Measurements from ENCODE around the gene RHEB.

RHEB gene

DNA sequence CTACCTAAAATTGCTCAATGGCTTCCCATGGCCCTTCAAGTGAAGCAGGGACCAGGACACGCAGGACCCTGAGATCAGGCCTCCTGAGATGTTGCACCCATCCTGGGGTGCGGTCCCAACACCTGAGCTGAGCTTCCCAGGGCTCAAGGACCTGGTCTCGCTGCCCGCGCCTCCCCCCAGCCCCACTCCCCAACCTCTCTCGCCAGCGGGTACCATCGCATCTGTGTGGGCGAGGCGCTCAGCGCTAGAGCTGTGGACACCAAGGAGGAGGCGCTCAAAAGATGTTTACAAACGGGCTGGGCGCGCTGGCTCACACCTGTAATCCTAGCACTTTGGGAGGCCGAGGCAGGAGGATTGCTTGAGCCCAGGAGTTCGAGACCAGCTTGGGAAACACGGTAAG lies 72.4 kb downstream of the RHEB start:
- DNase-seq, result no peak

GRCh38 chr7:151446412-151446811 lies 73.3 kb downstream of the RHEB start:
- no peak for DNase-seq

GRCh38 chr7:151444632-151445031 lies 75.1 kb downstream of the RHEB start:
- DNase-seq, result no peak

DNA sequence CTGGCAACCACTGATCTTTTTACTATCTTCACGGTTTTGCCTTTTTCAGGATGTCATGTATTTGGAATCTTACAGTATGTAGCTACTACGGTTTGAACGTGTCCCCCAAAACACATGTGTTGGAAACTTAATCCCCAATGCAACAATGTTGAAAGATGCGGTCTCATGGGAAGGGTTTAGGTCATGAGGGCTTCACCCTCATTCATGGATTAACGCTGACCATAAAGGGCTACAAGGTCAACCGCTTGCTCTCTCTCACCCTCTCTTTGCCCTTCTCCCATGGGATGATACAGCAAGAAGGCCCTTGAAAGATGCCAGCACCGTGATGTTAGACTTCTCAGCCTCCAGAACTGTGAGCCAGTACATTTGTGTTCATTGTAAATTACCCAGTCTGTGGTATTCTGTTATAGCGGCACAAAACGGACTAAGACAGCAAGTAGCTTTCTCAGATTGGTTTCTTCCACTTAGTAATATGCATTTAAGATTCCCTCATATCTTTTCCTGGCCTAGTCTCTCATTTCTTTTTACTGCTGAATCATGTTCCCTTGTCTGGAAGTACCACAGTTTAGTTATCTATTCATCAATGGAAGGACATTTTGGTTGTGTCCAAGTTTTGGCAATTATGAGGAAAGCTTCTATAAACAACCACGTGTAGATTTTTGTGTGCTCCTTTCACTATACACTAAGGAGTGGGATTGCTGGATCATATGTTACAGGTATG lies 76.8 kb downstream of the RHEB start:
- DNase-seq, result no peak

- no peak for DNase-seq
These were observed 78.8 kb downstream of the RHEB start for GRCh38 chr7:151440799-151441445.

- no peak for DNase-seq
These were observed 79.6 kb downstream of the RHEB start, which contains the start of gene CRYGN for GRCh38 chr7:151439855-151440798. CRYGN (minus strand) TSS chr7:151440141; CDS start chr7:151439917, 224 bp downstream.

DNA sequence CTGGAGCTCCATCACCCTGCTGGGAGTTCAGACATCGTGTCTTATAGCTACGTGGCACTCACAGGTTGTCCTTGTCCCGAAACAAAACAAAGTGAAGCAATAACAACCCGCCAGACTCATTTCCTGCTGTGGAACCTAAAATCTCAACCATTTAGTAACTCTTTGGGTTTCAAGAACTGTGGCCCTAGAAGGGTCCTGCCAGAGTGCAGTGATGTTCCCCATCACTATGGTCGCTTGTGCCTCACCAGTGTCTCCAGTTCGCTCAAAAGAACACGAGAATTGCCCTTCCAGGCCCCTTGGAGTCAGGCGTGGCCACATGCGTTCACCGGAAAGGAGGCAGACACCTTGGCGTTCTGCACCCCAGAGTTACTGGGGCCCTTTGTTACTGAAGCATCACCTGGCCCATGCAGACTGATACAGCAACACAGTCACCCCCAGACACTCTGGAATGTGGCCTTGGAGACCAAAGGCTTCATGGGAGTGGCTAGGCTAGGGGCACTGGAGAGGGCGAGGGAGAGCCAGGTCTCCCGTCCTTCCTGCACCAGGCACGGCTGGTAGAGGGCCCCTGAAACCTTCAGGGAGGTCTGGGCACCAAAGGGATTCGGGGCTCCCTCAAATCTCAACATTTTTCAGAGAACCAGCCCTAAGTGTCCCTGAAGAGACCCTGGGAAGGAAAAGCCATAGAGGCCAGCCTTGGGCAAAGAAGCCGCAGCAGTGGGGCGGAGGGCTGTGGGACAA lies 80.7 kb downstream of the RHEB start:
- no peak for DNase-seq

DNA sequence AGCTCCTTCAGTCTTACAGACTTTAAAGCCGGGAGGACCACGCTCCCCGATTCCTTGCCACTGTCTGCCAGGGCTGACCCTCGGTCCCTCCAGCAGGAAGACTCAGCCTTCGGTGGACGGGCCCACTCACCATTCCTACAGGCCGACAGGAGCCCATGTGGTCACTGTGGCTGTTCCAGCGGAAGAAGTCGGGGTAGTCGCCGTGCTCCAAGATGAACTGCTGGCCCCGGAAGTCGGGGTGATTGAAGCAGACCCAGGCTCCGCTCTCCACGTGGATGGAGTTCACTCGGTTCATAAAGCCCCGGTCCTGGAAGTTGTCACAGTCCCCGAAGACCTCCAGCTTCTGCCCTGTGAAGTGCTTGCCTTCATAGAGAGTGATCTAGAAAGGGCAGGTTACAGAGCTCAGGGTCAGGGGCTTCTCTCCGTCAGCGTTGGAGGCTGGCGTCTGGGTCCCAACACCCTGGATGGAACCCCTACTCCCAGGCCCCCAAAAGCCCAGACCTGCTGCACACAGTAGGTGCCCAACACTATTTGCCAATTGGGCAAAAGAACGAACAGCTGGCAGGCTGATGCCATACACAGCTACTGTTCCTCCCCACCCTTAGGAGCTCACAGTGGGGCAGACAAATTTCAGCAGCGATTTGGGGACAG lies 81.7 kb downstream of the RHEB start:
- DNase-seq, result no peak

DNA sequence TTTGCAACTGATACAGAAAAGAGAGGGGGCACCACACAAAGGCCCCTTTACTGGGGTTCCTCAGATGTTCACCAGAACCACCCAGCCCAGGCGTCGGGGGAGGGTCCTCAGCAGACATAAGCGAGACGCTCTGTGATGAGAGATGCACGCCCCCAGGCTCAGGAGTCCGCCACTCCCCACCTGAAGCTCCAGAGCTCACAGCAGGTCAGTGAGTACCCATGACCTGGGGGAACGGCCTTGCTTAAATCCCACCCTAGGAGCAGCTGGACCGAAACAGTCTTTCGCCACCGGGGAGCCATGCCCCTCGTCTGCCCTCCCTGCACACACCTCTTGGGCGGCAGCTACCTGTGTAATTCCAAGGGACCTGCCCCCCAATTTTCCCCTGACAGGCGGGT lies 82.5 kb downstream of the RHEB start:
- no peak for DNase-seq

DNA sequence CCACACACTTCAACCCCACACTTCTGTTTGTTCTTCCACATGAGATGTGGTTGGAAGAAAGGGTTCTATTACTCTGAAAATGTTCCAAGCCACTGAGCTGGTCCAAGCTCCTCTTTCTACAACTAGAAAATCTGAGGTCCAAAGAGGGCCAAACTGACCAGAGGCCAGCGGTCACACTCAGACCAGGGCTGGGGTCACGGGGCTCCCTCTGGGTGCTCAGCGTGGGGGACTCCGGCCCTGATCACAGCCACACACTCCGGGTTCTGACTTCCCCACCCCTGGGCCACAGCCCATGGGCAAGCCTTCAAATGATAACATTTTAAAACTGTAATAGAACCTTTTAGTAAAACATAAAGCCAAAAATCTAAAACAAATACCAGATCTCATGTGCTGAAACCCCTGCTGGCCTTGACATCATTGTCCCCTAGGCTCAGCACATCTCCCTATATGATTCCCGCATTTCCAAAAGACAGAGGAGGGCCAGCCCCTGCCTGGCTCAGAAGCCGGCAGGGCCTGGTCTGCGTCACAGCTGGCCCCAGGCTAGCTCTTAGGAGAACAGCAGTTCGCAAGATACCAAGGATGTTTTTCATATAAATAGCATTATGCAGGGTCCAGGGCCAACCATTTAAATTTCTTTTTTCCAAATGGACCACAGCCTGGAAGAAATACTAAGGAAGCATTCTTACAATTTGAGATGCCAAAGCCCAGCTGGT lies 83.1 kb downstream of the RHEB start:
- DNase-seq, result no peak

DNA sequence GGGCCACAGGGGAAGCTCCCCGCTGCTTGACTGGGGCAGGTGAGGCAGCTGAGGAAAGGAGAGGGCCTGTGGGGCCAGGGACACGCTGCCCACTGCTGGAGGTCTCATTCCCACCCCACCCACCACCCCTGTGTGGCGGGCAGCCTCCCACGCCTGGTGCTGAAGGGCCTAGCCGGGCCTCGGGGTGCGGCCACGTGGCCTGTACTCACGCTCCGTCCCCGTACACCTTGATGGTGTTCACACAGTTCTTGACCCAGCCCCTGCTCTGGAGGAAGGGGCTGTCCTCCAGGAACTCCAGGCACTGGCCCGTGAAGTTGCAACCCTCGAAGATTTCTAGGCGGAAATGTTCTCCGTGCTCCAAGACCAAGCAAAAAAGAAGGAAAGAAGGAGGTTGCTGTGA lies 83.7 kb downstream of the RHEB start:
- no peak for DNase-seq

DNA sequence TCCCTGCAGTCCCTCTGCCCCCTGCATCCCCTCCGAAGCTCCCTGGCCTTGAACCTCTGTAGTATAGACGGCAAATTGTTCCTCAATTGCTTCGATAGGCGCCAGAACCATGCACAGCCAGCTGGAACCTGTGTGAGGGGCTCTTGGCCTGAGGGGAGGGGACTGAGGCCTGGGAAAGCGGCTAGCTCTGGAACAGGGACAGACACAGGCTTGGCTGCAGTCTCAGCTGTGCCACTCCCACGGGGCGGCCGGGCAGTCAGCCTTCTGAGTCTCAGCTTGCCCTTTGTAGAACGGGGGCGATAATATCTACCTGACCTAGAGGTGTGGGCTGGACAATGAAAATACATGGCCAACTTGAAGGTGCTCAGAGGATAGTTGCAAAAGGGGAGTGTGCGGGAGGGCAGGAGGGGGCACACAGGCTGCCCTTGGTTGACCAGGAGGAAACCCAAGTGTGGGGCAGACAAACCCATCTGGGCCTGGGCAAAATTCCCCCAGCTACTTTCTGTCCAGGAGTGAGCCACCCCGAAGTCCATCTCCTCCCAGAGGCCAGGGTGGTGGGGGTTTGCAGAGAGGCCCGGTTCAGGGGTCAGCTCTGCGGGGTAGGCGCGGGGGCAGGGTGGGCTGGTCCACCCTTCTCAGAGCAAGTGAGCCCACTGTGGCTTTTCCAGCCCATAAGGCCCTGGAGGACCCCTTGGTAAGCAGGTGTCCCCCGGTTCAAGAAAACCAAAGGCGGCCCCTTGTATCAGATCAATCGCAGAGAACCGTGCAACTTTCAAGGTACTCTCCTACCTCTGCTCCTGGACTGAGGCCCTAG lies 84.4 kb downstream of the RHEB start:
- no peak for DNase-seq

DNA sequence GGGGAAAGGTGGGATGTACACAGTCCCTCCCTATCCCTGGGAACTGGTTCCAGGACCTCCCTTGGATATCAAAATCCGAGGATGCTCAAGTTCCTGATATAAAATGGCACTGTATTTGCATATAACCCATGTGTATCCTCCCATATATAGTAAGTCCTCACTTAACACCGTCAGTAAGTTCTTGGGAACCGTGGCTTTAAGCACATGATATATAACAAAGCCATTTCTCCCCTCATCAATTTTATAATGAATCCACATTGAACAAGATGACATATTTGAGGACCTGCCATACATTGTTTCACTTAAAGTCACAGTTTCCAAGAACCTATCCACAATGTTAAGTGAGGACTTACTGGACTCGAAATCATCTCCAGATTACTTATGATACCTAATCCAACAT lies 85.1 kb downstream of the RHEB start:
- no peak for DNase-seq

DNA sequence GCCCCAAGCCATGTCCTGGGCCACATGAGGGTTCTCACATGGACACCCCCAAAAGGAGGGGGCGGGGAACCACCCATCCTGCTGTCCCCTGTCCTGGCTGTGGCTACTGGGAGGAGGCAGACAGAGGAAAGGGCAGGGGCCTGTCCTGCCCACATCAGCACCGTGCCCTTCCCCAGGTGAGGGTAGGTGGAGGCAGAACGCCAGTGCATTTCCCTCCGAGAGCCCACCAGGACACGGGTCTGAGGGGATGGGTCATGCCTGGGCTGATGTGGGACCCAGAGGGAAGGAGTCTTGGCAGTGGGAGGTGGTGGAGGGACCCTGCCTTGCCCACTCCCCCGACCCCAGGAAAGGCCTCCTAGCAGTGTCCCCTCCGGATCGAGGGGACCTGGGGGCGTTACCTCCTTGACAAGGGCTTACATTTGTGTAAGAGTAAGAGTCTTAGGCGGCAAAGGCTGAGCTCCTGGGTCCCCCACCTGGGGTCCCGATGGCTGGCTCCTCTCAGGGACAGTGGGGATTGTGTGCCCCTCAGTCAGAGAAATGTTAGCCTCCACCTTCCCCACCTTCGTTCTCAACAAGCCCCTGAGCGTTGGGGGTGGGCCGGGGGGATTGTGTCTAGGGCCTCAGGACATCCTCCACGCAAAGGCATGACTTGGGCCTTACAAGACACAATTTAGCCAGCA lies 85.8 kb downstream of the RHEB start:
- no peak for DNase-seq

- DNase-seq, result no peak
These were observed 86.8 kb downstream of the RHEB start for GRCh38 chr7:151432658-151433521.

GRCh38 chr7:151431768-151432311 lies 87.9 kb downstream of the RHEB start:
- no peak for DNase-seq

- no peak for DNase-seq
These were observed 88.4 kb downstream of the RHEB start for GRCh38 chr7:151431281-151431767.

DNA sequence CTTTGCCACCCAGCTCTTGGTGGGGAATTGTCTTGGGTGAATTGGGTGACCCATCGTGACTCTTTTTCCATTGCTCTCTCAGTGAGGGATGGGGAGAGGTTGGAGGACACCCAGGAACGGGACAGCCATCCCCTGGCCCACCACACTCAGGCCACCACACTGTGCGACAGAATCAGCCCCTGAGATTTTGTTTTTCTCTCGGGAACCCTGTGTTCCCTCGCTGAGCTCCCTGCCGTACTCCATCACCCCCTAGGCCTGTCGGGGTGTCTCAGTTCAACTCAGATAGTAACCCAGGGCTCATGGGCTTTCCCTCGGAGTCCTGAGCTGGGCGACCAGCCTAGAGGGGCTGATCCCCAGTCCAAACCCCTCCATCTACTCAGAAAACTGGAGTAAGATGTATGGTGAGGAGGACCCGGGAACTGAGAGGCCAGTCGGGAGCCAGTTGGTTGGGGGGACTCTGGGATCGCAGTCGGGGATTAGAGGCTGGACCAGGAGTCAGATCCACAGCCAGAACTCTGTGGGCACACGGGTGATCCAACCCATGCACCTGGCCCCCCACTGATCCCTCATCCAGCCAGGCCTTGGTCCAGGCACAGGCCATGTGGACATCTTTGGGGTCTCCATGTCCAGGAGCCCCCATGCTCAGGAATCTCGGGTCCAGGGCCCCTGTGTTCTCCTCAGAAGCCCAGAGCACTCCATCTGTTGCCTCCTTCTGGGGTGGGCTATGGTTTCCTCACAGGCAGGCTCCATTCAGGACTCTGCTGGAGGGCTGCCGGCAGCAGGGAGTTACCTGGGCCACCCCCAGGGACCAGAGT lies 89.1 kb downstream of the RHEB start:
- DNase-seq, result no peak

Measured in NCI-H526 treated with DMSO at 0.1 percent for 48 hours (cell line).